CD14-positive monocyte (primary cell): ENCODE results near the gene CENPB. TPM values are rescaled to one million over a fixed set of nuclear protein-coding genes. Genes with fewer than 3 reads are reported as not detected.

ENCODE experiments used
- DNase-seq, 3 donors: peaks; one replicate each; pipeline ENCODE4 v3.0.0-alpha.2; 2011 to 2022
- H2AFZ ChIP-seq: 2 replicates; pipeline ENCODE4 v1.6.0; 2012; ENCODE audit warnings: mild to moderate bottlenecking, low read depth, low read length, inconsistent platforms; ENCODE audit not compliant: insufficient read depth, poor library complexity, severe bottlenecking
- H3K27ac ChIP-seq, 2 donors: 1 replicate in 1 of 2; 2 replicates in 1 of 2; pipeline ENCODE4 v1.5.1; 2012 to 2013; ENCODE audit warnings: low read length in 2 of 2, control low read depth in 1 of 2, inconsistent platforms in 1 of 2, low read depth in 1 of 2, mild to moderate bottlenecking in 1 of 2
- H3K27me3 ChIP-seq, 2 donors: one replicate each; pipeline versions ENCODE4 v1.6.0 to v1.6.1; 2011 to 2013; ENCODE audit warnings: low read length in 2 of 2; ENCODE audit not compliant: control insufficient read depth in 2 of 2, insufficient read depth in 2 of 2
- H3K36me3 ChIP-seq, 2 donors: replicated peaks in 1 of 2; 1 replicate in 1 of 2; 2 replicates in 1 of 2; pipeline versions ENCODE4 v1.5.1 to v1.6.1; 2012 to 2013; ENCODE audit warnings: low read length in 2 of 2, control low read depth in 1 of 2, inconsistent platforms in 1 of 2, mild to moderate bottlenecking in 1 of 2; ENCODE audit not compliant: insufficient read depth in 2 of 2, control insufficient read depth in 1 of 2
- H3K4me1 ChIP-seq, 2 donors: 1 replicate in 1 of 2; 2 replicates in 1 of 2; pipeline versions ENCODE4 v1.5.1 to v1.6.1; 2012 to 2013; ENCODE audit warnings: low read length in 2 of 2, control low read depth in 1 of 2, inconsistent platforms in 1 of 2, mild to moderate bottlenecking in 1 of 2, moderate library complexity in 1 of 2; ENCODE audit not compliant: insufficient read depth in 2 of 2, control insufficient read depth in 1 of 2
- H3K4me2 ChIP-seq: replicated peaks from 2 replicates; pipeline ENCODE3; 2012; ENCODE audit warnings: low read length, moderate library complexity, mild to moderate bottlenecking; ENCODE audit not compliant: poor library complexity, severe bottlenecking; ENCODE audit errors: extremely low read depth
- H3K4me3 ChIP-seq, 3 experiments: fragments of 200-600 bp in 1 of 3; sonication (generic) in 1 of 3; replicated peaks in 1 of 3; 1 replicate in 2 of 3; 2 replicates in 1 of 3; pipeline ENCODE4 v1.5.1; 2011 to 2013; ENCODE audit warnings: low read length in 3 of 3, mild to moderate bottlenecking in 3 of 3, control low read depth in 2 of 3, low read depth in 2 of 3, inconsistent platforms in 1 of 3, moderate library complexity in 1 of 3
- H3K79me2 ChIP-seq: 2 replicates; pipeline ENCODE4 v1.6.0; 2012; ENCODE audit warnings: mild to moderate bottlenecking, control low read depth, inconsistent platforms, low read length, moderate library complexity; ENCODE audit not compliant: insufficient read depth
- H3K9ac ChIP-seq: 2 replicates; pipeline ENCODE4 v1.6.0; 2017; ENCODE audit warnings: low read length, mild to moderate bottlenecking; ENCODE audit not compliant: insufficient read depth, poor library complexity, severe bottlenecking
- H3K9me3 ChIP-seq, 2 donors: replicated peaks in 1 of 2; 1 replicate in 1 of 2; 2 replicates in 1 of 2; pipeline versions ENCODE4 v1.5.1 to v1.6.1; 2012 to 2013; ENCODE audit warnings: low read length in 2 of 2, control low read depth in 1 of 2; ENCODE audit not compliant: control insufficient read depth in 1 of 2, insufficient read depth in 1 of 2
- H4K20me1 ChIP-seq: 2 replicates; pipeline ENCODE4 v1.6.0; 2012; ENCODE audit warnings: mild to moderate bottlenecking, low read length, control low read depth, moderate library complexity; ENCODE audit not compliant: insufficient read depth
- H3K27ac Mint-ChIP-seq, 7 donors: one replicate each; pipeline ENCODE4 v1.8.0; 2020; ENCODE audit warnings: mild to moderate bottlenecking in 7 of 7, mixed read lengths in 7 of 7, moderate library complexity in 6 of 7, inconsistent platforms in 2 of 7
- H3K27me3 Mint-ChIP-seq, 3 donors: one replicate each; pipeline ENCODE4 v1.8.0; 2021 to 2022; ENCODE audit warnings: low read depth in 3 of 3, mild to moderate bottlenecking in 3 of 3, mixed read lengths in 3 of 3, moderate library complexity in 3 of 3, inconsistent platforms in 1 of 3
- H3K36me3 Mint-ChIP-seq, 2 donors: one replicate each; pipeline ENCODE4 v1.8.0; 2020; ENCODE audit warnings: mixed read lengths in 2 of 2, inconsistent platforms in 1 of 2, mild to moderate bottlenecking in 1 of 2
- H3K4me1 Mint-ChIP-seq: one replicate; pipeline ENCODE4 v1.8.0; 2020; ENCODE audit warnings: mild to moderate bottlenecking, mixed read lengths
- H3K4me3 Mint-ChIP-seq, 2 donors: one replicate each; pipeline ENCODE4 v1.8.0; 2020; ENCODE audit warnings: mild to moderate bottlenecking in 2 of 2, mixed read lengths in 2 of 2, moderate library complexity in 1 of 2
- H3K9me3 Mint-ChIP-seq, 7 donors: one replicate each; pipeline ENCODE4 v1.8.0; 2020 to 2022; ENCODE audit warnings: mixed read lengths in 7 of 7, mild to moderate bottlenecking in 6 of 7, moderate library complexity in 6 of 7, inconsistent platforms in 2 of 7
- CTCF ChIP-seq: fragments of 200-600 bp; IDR thresholded peaks from one replicate; pipeline ENCODE4 v1.8.0; 2022; ENCODE audit warnings: antibody characterized with exemption, mild to moderate bottlenecking
- WGBS: methylation state at CpG from one replicate; pipeline ENCODE4 v1.1.5; 2013; ENCODE audit warnings: missing lambda C conversion rate; ENCODE audit not compliant: insufficient coverage; 5-methylcytosine and 5-hydroxymethylcytosine counted together
- intact Hi-C, 2 donors: fragments of 100-400 bp; cut with micrococcal nuclease; formaldehyde crosslinking; loops; one replicate each; pipeline versions ENCODE4 v1.15.0 to v1.15.1; 2023
- polyA plus RNA-seq, 3 donors: library from polyadenylated mRNA; depleted of rRNA in 1 of 3; unstranded in 2 of 3; stranded (reverse) in 1 of 3; fragments of 300-500 nt in 2 of 3; fragments of >200 nt in 1 of 3; fragmentation: Illumina TruSeq in 2 of 3; gene quantifications; 1 replicate in 2 of 3; 2 replicates in 1 of 3; pipeline ENCODE4 v1.2.3, GENCODE V29; 2012 to 2021

Gene CENPB
- polyA plus RNA-seq, 3 donors, result 1.1 to 18.9 (median 1.4) TPM

DNA sequence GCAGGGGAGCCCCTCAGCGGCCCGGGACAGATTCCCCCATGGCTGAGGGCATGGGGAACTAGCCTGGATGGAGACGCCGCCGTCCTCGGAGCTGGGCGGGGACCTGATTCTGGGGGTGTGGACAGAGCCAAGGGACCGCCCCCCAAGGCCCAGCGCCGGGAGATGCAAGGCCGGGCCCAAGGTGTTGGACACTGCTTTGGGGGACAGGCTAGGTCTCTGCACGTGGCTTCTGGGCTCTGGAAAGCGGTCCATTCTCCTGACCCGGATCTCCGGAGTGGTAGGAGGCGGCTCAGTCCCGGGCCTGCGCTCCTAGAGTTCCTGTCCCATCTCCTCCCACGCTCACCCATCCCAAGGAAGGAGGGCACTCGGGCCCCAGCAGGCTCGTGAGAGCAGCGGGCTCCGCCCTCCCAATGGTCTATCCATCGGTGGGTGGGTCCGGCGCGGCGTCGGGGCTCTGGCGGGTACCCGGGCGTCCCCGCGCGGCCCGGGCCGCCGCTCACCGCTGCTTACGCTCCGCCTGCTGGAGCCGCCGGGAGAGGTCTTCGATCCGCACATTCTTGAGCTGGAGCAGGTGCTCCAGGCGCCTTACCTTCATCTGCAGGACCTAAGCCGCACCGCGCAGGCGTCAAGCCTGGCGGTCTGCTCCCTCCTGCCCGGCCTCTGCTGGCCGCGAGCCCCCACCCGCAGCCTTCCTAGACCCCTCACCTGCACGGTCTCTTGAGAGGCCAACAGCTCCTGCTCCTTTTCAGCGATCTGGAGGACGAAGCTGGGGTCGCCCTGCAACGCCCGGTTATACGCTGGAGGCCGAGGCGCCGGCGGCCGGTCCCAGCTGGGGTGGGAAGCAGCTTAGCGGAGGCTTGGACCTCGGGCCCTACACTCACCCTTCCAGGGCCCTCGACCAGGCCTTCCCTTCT, 8.6 kb downstream of the CENPB start:
- Histone ChIP-seq H3K9ac (peak overlapping the region; percentile 43), H3K79me2 (no peaks in the 10 kb centered on the region), H3K9me3 (peaks cover 10% of the 10 kb centered on the region in 2 donors), H3K36me3 (no peaks in the 10 kb centered on the region), H3K27ac (no peak overlapping the region), H3K27me3 (peaks cover 17 to 23% of the 10 kb centered on the region in 2 donors), H3K4me1 (peaks cover 31% of the 10 kb centered on the region in 2 donors), H2AFZ (peak overlapping the region; percentile 91), H4K20me1 (peaks cover 23% of the 10 kb centered on the region), H3K4me2 (peak overlapping the region; percentile 95), H3K4me3 (peak overlapping the region; percentile 40 to 78 (median 46))
- peak overlapping the region in 2 of 7 donors; percentile 15 to 66 for H3K27ac Mint-ChIP-seq
- peaks cover 45% of the 10 kb centered on the region for H3K4me1 Mint-ChIP-seq
- peaks cover 27 to 37% (median 28%) of the 10 kb centered on the region in 3 donors for H3K27me3 Mint-ChIP-seq
- 2% methylated on average over 69 of the region's 70 CpGs for WGBS
- H3K36me3 Mint-ChIP-seq, result peaks cover 3% of the 10 kb centered on the region in 2 donors
- no peak for TF ChIP-seq CTCF
- peak; percentile 36 to 58 (median 40) for DNase-seq
- intact Hi-C loops, result no loop called here
- H3K4me3 Mint-ChIP-seq, result peak overlapping the region; percentile 89 to 97
- peaks cover 0 to 10% (median 4%) of the 10 kb centered on the region in 7 donors for H3K9me3 Mint-ChIP-seq

DNA sequence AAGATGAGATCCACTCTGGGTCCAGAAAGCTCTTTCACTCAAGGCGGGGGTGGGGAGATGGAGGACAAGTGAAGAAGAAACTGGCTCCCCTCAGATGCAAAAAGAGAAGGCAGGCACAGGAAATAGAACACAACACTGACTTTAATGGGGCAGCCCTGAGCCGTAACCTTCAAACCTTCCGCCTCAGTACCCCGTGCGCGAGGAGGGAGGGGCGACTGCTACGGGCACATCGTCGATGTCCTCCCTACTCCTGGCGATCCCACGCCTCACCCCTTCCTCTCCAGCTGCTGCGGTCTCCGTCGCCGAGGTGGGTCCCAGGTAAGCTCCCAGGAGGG, 9.2 kb downstream of the CENPB start:
- no peak for DNase-seq
- H3K9me3 ChIP-seq, result peaks cover 10 to 11% of the 10 kb centered on the region in 2 donors
- Mint-ChIP-seq H3K36me3 (peaks cover 3% of the 10 kb centered on the region in 2 donors), H3K4me1 (peaks cover 45% of the 10 kb centered on the region), H3K27me3 (peaks cover 27 to 37% (median 28%) of the 10 kb centered on the region in 3 donors), H3K9me3 (peaks cover 0 to 13% (median 5%) of the 10 kb centered on the region in 7 donors), H3K27ac (peak overlapping the region in 2 of 7 donors; percentile 15 to 66), H3K4me3 (peak overlapping the region; percentile 89 to 97)
- no peaks in the 10 kb centered on the region for H3K79me2 ChIP-seq
- intact Hi-C loops, result no loop called here
- no peak for TF ChIP-seq CTCF
- peak overlapping the region; percentile 43 for H3K9ac ChIP-seq
- H3K36me3 ChIP-seq, result no peaks in the 10 kb centered on the region
- no peak overlapping the region for H3K27ac ChIP-seq
- peaks cover 17 to 23% of the 10 kb centered on the region in 2 donors for H3K27me3 ChIP-seq
- 2% methylated on average over 14 of the region's 16 CpGs for WGBS
- H4K20me1 ChIP-seq, result peaks cover 17% of the 10 kb centered on the region
- peak overlapping the region; percentile 95 for H3K4me2 ChIP-seq
- peak overlapping the region; percentile 40 to 78 (median 46) for H3K4me3 ChIP-seq
- H3K4me1 ChIP-seq, result peaks cover 31% of the 10 kb centered on the region in 2 donors
- peak overlapping the region; percentile 91 for H2AFZ ChIP-seq
